CD4-positive, CD25-positive, alpha-beta regulatory T cell (primary cell): Measurements from ENCODE around the gene CHPF. TPM values are rescaled to one million over a fixed set of nuclear protein-coding genes. Genes with fewer than 3 reads are reported as not detected.
A peak's percentile ranks its signal among the peaks of the same experiment; 100 is the strongest.

Experiments
- ATAC-seq, 2 donors: fragments of 150-1000 bp; cut with Tn5 transposase; one replicate each; pipeline ENCODE4 v1.10.0; 2021; ENCODE audit warnings: low read depth in 2 of 2, moderate number of reproducible peaks in 2 of 2, moderate library complexity in 1 of 2
- DNase-seq, 3 donors: peaks; one replicate each; pipeline versions ENCODE4 v3.0.0 to v3.0.0-alpha.2; 2012 to 2022; ENCODE audit warnings: mixed read lengths in 1 of 3
- H3K27ac ChIP-seq: one replicate; pipeline ENCODE4 v1.7.0; 2013; ENCODE audit warnings: mild to moderate bottlenecking, low read length; ENCODE audit not compliant: insufficient read depth, poor library complexity, severe bottlenecking
- H3K27me3 ChIP-seq: one replicate; pipeline ENCODE4 v1.7.0; 2013; ENCODE audit warnings: low read length; ENCODE audit not compliant: control insufficient read depth, insufficient read depth
- H3K36me3 ChIP-seq: one replicate; pipeline ENCODE4 v1.7.0; 2013; ENCODE audit warnings: mild to moderate bottlenecking, low read length, moderate library complexity; ENCODE audit not compliant: control insufficient read depth, insufficient read depth
- H3K4me1 ChIP-seq: 2 replicates; pipeline ENCODE4 v1.7.0; 2013; ENCODE audit warnings: mild to moderate bottlenecking, low read length; ENCODE audit not compliant: insufficient read depth, control insufficient read depth, poor library complexity, severe bottlenecking
- H3K4me3 ChIP-seq: one replicate; pipeline ENCODE4 v1.7.0; 2013; ENCODE audit warnings: low read depth, mild to moderate bottlenecking, low read length, moderate library complexity
- H3K9me3 ChIP-seq, 2 experiments: 1 replicate in 1 of 2; 2 replicates in 1 of 2; pipeline ENCODE4 v1.7.0; 2013; ENCODE audit warnings: low read length in 2 of 2, mild to moderate bottlenecking in 1 of 2, moderate library complexity in 1 of 2; ENCODE audit not compliant: control insufficient read depth in 2 of 2
- H3K27ac Mint-ChIP-seq, 3 donors: one replicate each; pipeline ENCODE4 v1.8.0; 2020 to 2022; ENCODE audit warnings: mild to moderate bottlenecking in 3 of 3, mixed read lengths in 3 of 3, moderate library complexity in 2 of 3
- H3K27me3 Mint-ChIP-seq: one replicate; pipeline ENCODE4 v1.8.0; 2022; ENCODE audit warnings: mild to moderate bottlenecking, mixed read lengths
- H3K36me3 Mint-ChIP-seq: one replicate; pipeline ENCODE4 v1.8.0; 2020; ENCODE audit warnings: mixed read lengths
- H3K4me1 Mint-ChIP-seq, 4 donors: one replicate each; pipeline ENCODE4 v1.8.0; 2020 to 2022; ENCODE audit warnings: mixed read lengths in 4 of 4, mild to moderate bottlenecking in 1 of 4
- H3K4me3 Mint-ChIP-seq, 4 donors: one replicate each; pipeline ENCODE4 v1.8.0; 2020 to 2022; ENCODE audit warnings: mild to moderate bottlenecking in 4 of 4, mixed read lengths in 4 of 4, moderate library complexity in 3 of 4
- H3K9me3 Mint-ChIP-seq, 7 donors: one replicate each; pipeline ENCODE4 v1.8.0; 2020 to 2022; ENCODE audit warnings: mixed read lengths in 7 of 7, mild to moderate bottlenecking in 3 of 7, moderate library complexity in 2 of 7
- polyA plus RNA-seq, 4 donors: library from polyadenylated mRNA; unstranded; fragments of 300-500 nt; fragmentation: Illumina TruSeq; gene quantifications; one replicate each; pipeline ENCODE4 v1.2.3, GENCODE V29; 2021
- total RNA-seq: library from RNA; stranded (reverse); gene quantifications from one replicate; pipeline ENCODE4 v1.2.3, GENCODE V29; 2022

The CHPF gene, protein sequence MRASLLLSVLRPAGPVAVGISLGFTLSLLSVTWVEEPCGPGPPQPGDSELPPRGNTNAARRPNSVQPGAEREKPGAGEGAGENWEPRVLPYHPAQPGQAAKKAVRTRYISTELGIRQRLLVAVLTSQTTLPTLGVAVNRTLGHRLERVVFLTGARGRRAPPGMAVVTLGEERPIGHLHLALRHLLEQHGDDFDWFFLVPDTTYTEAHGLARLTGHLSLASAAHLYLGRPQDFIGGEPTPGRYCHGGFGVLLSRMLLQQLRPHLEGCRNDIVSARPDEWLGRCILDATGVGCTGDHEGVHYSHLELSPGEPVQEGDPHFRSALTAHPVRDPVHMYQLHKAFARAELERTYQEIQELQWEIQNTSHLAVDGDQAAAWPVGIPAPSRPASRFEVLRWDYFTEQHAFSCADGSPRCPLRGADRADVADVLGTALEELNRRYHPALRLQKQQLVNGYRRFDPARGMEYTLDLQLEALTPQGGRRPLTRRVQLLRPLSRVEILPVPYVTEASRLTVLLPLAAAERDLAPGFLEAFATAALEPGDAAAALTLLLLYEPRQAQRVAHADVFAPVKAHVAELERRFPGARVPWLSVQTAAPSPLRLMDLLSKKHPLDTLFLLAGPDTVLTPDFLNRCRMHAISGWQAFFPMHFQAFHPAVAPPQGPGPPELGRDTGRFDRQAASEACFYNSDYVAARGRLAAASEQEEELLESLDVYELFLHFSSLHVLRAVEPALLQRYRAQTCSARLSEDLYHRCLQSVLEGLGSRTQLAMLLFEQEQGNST
- total RNA-seq (4.5 TPM), polyA plus RNA-seq (1 to 10 TPM; 3.0 to 6.6 (median 4.4) TPM)

DNA sequence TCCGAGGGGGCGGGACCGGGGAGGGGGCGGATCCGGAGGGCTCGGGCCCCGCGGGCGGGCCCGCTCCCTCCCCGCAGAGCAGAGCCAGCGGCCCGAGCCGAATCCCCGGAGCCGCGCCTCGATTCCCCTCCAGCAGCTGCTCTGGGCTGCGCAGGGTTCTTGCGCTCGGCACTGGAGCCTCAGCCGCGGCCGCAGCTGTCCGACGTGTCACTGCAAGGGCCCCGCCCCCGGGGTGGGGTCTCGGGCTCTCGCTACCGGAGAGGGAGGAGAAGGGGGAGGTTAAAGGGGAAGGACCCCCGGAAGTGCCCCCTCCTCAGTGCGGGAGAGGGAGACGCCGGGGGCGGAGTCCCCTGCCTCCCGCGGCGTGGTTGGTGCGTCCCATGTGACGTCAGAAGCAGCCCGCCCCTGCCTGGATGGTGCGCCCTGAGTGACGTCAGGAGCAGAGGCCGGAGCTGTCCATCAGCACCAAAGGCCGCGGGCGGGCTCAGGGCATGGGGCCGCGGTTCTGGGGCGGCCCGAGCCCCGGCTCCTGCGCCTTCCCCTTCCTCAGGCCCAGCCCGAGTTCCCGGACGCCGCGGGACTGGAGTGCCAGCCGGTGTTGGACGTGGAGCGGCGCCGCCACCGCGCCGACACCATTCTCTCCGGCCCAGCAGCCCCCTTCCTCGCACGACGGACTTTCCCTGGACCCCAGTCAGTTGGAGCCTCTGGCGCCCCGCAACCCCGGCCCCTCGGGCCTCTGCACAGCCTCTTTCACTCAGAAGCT, at the start of gene CHPF, which contains the start of gene TMEM198:
Gene CHPF (minus strand): TSS at position 214 of the 763 bp plus-strand sequence. CDS start 271 bp downstream, outside the sequence.
Gene TMEM198 (plus strand): TSS at position 433 of the 763 bp plus-strand sequence. CDS start 700 bp downstream, outside the sequence.
- no peaks in the 10 kb centered on the region for H3K9me3 ChIP-seq
- DNase-seq (peak; percentile 87 to 92 (median 89)), ATAC-seq (peak; percentile 70 to 73)
- Mint-ChIP-seq H3K36me3 (no peaks in the 10 kb centered on the region), H3K4me3 (peak within 1 kb of the TSS; percentile 87 to 94 (median 88)), H3K9me3 (peaks cover 0 to 7% (median 0%) of the 10 kb centered on the region in 7 donors), H3K4me1 (peaks cover 0 to 34% (median 19%) of the 10 kb centered on the region in 4 donors), H3K27ac (peak within 1 kb of the TSS; percentile 84 to 93 (median 89)), H3K27me3 (peaks cover 21% of the 10 kb centered on the region)
- peak within 1 kb of the TSS; percentile 69 for H3K4me3 ChIP-seq
- no peaks in the 10 kb centered on the region for H3K36me3 ChIP-seq
- peak within 1 kb of the TSS; percentile 70 for H3K27ac ChIP-seq
- no peaks in the 10 kb centered on the region for H3K27me3 ChIP-seq
- H3K4me1 ChIP-seq = peaks cover 19% of the 10 kb centered on the region

GRCh38 chr2:219593154-219593553, 49.5 kb upstream of the CHPF start:
- ATAC-seq = no peak
- Histone ChIP-seq H3K4me1 (peaks cover 7% of the 10 kb centered on the region), H3K27ac (no peak overlapping the region), H3K36me3 (no peaks in the 10 kb centered on the region), H3K27me3 (no peaks in the 10 kb centered on the region), H3K9me3 (no peaks in the 10 kb centered on the region), H3K4me3 (no peak overlapping the region)
- H3K4me1 Mint-ChIP-seq = peaks cover 4 to 17% (median 9%) of the 10 kb centered on the region in 4 donors
- no peaks in the 10 kb centered on the region for H3K36me3 Mint-ChIP-seq
- peaks cover 15% of the 10 kb centered on the region for H3K27me3 Mint-ChIP-seq
- H3K9me3 Mint-ChIP-seq = peaks cover 0 to 5% (median 0%) of the 10 kb centered on the region in 7 donors
- peak overlapping the region in 1 of 3 donors; percentile 18 for H3K27ac Mint-ChIP-seq
- no peak for DNase-seq
- peak overlapping the region in 1 of 4 donors; percentile 63 for H3K4me3 Mint-ChIP-seq

DNA sequence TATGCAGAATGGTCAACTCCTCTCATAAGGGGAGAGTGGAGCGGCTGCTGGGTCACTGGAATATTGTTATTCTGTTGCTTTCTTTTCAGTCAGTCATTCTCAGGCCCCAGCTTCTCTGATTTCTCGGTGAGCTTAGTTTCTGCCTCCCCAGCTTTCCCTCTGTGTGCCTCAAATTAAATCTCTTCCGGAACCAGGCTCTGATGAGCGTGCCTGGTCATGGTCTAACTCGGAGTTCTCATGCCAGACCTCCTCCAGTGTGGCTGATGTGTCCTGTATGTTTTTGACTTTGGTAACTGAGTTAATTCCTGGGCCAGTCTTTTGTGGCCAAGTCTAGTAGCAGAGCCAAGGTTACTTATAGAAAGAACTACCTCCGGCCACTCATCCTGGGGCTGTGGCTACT, 49.1 kb upstream of the CHPF start:
- peaks cover 5% of the 10 kb centered on the region for H3K4me1 ChIP-seq
- Mint-ChIP-seq H3K4me3 (peak overlapping the region in 1 of 4 donors; percentile 63), H3K4me1 (peaks cover 4 to 13% (median 7%) of the 10 kb centered on the region in 4 donors), H3K36me3 (no peaks in the 10 kb centered on the region), H3K9me3 (peaks cover 0 to 5% (median 0%) of the 10 kb centered on the region in 7 donors), H3K27me3 (peaks cover 15% of the 10 kb centered on the region), H3K27ac (no peak overlapping the region)
- H3K27me3 ChIP-seq = no peaks in the 10 kb centered on the region
- no peaks in the 10 kb centered on the region for H3K9me3 ChIP-seq
- ATAC-seq (no peak), DNase-seq (no peak)
- H3K4me3 ChIP-seq = no peak overlapping the region
- no peak overlapping the region for H3K27ac ChIP-seq
- no peaks in the 10 kb centered on the region for H3K36me3 ChIP-seq

DNA sequence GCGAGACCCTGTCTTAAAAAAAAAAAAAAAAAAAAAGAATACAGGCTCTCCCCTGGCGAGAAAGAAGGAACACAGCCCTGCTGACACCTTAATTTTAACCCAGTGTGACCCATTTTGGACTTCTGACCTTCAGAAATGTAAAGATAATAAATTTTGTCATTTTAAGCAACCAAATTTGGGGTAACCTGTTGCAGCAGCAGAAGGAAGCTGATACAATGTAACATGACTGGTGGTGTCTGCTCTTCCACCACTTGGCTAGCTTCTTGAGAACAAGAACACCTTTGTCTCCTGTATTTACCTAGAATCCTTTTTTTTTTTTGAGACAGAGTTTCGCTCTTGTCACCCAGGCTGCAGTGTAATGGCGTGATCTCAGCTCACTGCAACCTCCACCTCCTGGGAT, 47.5 kb upstream of the CHPF start:
- peak overlapping the region in 1 of 4 donors; percentile 76 for H3K4me3 Mint-ChIP-seq
- no peak overlapping the region for H3K27ac Mint-ChIP-seq
- peaks cover 18% of the 10 kb centered on the region for H3K27me3 Mint-ChIP-seq

DNA sequence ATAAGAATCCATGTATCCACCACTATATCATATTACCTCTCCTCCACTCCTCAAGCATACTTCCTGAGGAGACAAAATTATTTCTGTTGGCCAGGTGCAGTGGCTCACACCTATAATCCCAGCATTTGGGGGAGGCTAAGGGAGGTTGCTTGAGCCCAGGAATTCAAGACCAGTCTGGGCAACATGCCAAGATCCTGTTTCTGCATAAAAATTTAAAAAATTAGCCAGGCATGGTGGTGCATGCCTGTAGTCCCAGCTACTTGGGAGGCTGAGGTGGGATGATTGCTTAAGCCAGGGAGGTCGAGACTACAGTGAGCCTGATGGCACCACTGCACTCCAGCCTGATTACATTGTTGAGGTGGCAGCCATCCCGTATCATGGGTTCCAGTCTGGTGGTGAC, 37.7 kb upstream of the CHPF start:
- Histone ChIP-seq H3K4me1 (no peaks in the 10 kb centered on the region), H3K27ac (no peak overlapping the region), H3K36me3 (no peaks in the 10 kb centered on the region), H3K4me3 (no peak overlapping the region), H3K27me3 (peaks cover 3% of the 10 kb centered on the region), H3K9me3 (no peaks in the 10 kb centered on the region)
- no peak overlapping the region for H3K4me3 Mint-ChIP-seq
- peaks cover 27% of the 10 kb centered on the region for H3K27me3 Mint-ChIP-seq
- H3K27ac Mint-ChIP-seq = no peak overlapping the region
- DNase-seq (no peak), ATAC-seq (no peak)
- H3K36me3 Mint-ChIP-seq = no peaks in the 10 kb centered on the region
- H3K4me1 Mint-ChIP-seq = no peaks in the 10 kb centered on the region
- no peaks in the 10 kb centered on the region for H3K9me3 Mint-ChIP-seq

More for the DNA sequence above, 47.5 kb upstream of the CHPF start:
- Histone ChIP-seq H3K36me3 (no peaks in the 10 kb centered on the region), H3K27ac (no peak overlapping the region), H3K27me3 (peaks cover 1% of the 10 kb centered on the region), H3K4me1 (no peaks in the 10 kb centered on the region), H3K4me3 (no peak overlapping the region), H3K9me3 (no peaks in the 10 kb centered on the region)
- Mint-ChIP-seq H3K9me3 (peaks cover 0 to 5% (median 0%) of the 10 kb centered on the region in 7 donors), H3K36me3 (no peaks in the 10 kb centered on the region), H3K4me1 (peaks cover 0 to 4% (median 0%) of the 10 kb centered on the region in 4 donors)
- DNase-seq (no peak), ATAC-seq (no peak)

- peaks cover 0 to 2% (median 0%) of the 10 kb centered on the region in 4 donors for H3K4me1 Mint-ChIP-seq
- no peaks in the 10 kb centered on the region for H3K36me3 ChIP-seq
- H3K27me3 ChIP-seq = peaks cover 3% of the 10 kb centered on the region
- ATAC-seq (no peak), DNase-seq (no peak)
- H3K27ac Mint-ChIP-seq = no peak overlapping the region
- no peaks in the 10 kb centered on the region for H3K36me3 Mint-ChIP-seq
- H3K9me3 ChIP-seq = no peaks in the 10 kb centered on the region
- H3K4me3 ChIP-seq = no peak overlapping the region
- H3K4me1 ChIP-seq = no peaks in the 10 kb centered on the region
- H3K4me3 Mint-ChIP-seq = no peak overlapping the region
- H3K27ac ChIP-seq = no peak overlapping the region
- no peaks in the 10 kb centered on the region for H3K9me3 Mint-ChIP-seq
- H3K27me3 Mint-ChIP-seq = peaks cover 34% of the 10 kb centered on the region
Measured at GRCh38 chr2:219578811-219579613, 35.4 kb upstream of the CHPF start.
